Placental epithelial cell (primary cell): ENCODE results near the gene BRICD5. TPM values are rescaled to one million over a fixed set of nuclear protein-coding genes. Genes with fewer than 3 reads are reported as not detected.

Experiments
- total RNA-seq: library from RNA; depleted of rRNA; stranded (reverse); fragments of >200 nt; gene quantifications from 2 replicates; pipeline ENCODE4 v1.2.3, GENCODE V29; 2012

Gene BRICD5
- 1.2 and 22.8 TPM in 2 replicates for total RNA-seq

GRCh38 chr16:2210386-2211365, at the start of gene BRICD5:
Gene BRICD5 (minus strand): TSS chr16:2210863. CDS start chr16:2210833, 30 bp downstream.

DNA sequence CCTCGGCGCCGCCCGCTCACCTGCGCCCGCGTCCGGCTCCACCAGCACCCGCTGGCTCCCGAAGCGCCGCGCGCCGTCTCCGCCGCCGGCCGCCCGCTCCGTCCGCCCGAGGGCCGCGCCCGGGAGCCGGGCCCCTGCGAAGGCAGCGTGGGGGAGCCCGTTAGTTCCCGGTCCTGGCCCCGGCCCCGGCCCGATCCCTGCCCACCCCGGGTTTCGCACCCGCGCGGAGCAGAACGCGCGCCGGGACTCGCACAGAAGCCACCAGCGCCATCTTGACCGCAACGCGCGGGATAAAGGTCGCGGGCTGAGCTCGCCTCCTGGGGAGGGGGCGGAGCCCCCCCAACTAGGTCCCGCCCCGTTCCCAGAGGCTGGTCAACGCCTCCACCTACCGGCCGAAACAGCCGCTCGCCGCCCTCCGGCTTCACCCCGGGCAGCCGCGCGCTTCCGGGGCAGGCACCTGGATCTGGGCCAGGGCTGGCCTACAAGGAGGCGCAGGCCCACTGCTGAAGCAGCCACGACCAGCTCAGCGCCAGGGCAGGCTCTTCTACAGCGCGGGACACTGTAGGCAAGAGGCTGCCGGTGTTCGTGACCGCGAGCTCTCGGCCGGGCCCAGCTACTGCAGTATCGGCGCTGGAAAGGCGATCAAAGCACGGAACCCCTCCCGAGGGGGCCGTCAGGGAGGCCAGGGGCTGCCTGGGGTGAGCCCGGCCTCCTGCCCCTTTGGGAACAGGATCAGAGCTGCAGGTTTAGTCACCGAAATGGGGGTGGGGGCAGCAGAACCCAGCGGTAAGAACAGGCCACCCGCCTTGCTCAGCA, 40.8 kb upstream of the BRICD5 start, which contains the start of gene ECI1:
ECI1 (minus strand) TSS at position 292 of the 816 bp plus-strand sequence; CDS start at position 271, 21 bp downstream.

DNA sequence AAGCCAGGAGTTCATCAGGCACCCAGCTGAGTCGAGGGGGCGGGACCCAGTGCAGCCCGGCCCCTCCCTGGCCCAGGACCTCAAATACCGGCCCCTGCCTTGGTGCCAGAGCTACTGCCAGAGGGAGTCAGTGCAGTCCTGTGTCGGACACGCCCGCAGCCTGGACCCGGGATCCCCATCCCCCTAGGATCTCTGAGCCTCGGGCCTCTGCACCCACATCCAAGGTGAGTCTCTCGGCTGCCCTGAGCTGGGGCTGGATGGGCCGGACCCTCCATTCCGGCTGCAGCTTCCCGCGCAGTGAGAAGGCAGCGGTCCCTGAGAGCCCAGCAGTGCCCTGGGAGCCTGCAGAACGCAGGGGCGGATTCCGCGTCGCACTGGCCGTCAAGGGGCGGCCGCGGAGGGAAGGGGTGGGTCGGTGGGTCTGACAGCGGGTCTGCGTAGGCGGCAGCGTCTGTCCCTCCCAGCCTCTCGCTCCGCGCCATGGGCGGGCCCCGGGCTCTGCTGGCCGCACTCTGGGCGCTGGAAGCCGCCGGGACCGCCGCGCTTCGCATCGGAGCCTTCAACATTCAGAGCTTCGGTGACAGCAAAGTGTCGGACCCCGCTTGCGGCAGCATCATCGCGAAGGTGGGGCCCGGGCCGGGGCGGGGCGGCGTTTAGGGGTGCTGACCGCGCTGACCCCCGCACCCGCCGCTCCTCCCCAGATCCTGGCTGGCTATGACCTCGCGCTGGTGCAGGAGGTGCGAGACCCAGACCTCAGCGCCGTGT, 25.9 kb upstream of the BRICD5 start, which contains the start of gene DNASE1L2:
DNASE1L2 (plus strand) TSS at position 108 of the 765 bp plus-strand sequence; CDS start at position 481, 373 bp downstream.

GRCh38 chr16:2223221-2223941, 12.7 kb upstream of the BRICD5 start, which contains the start of gene E4F1:
Gene E4F1 (plus strand): TSS chr16:2223591. CDS start chr16:2223614, 23 bp downstream.

GRCh38 chr16:2214719-2214968, 4.0 kb upstream of the BRICD5 start, which contains the start of gene PGP:
Gene PGP (minus strand): TSS chr16:2214840. CDS start chr16:2214777, 63 bp downstream.

DNA sequence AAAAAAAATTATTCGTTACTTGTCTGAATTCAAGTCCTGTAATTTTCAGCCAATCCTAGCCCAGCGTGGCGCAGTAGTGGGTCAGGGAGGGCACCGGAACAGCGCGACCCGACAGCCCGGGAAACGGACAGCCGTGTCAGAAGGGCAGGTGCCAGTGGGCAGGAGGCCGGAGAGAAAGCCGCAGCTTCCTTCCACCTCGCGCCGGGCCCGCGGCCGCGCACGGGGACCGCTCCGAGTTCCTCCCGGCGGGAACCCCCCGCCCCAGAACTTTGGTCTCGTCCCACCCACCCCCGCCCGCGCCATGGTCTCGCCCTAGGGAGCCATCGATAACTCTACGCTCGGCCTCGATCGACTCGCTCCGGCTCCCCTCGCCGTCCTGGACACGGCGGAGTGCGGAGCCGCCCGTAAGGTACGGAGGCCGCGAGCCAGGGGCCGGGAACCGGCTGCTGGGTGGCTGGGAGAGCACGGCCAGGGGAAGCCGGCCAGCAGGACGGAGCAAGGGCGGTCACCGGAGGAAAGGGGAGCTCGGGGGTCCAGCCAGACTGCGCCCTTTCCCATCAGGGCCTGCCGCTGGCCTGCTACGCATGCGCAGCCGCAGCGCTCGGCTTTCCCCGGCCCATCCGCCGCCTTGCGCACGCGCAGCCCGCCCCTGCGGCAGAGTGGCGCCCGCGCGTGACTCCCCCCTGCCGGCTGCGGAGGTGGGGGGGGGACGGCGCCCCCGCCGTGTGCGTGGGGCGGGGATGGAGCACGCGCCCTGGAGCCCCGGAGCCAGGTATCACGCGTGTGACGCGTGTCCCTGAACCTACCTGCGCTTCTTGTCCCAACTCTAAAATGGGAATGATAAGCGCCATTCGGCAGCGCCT, 5.3 kb downstream of the BRICD5 start, which contains the start of gene MLST8:
MLST8 (plus strand) TSS at position 351 of the 863 bp plus-strand sequence. CDS start 632 bp downstream, outside the sequence.

GRCh38 chr16:2196162-2196980, 14.3 kb downstream of the BRICD5 start, which contains the start of gene CASKIN1:
Gene CASKIN1 (minus strand): TSS chr16:2196605. CDS start chr16:2196432, 173 bp downstream.

Other genes with a start within 250 kb of the BRICD5 start
- 1,769 and 2,866 TPM in 2 replicates for gene RPS2, start 246.0 kb downstream of the BRICD5 start, total RNA-seq
- gene RNF151, start 244.0 kb downstream of the BRICD5 start, total RNA-seq: not detected in 2 replicates
- 27.1 and 50.1 TPM in 2 replicates for gene TBL3, start 238.8 kb downstream of the BRICD5 start, total RNA-seq
- 1.6 and 2.1 TPM in 2 replicates for gene NOXO1, start 229.4 kb downstream of the BRICD5 start, total RNA-seq
- gene GFER, start 226.7 kb downstream of the BRICD5 start, total RNA-seq: 13.0 and 14.9 TPM in 2 replicates
- gene SYNGR3, start 220.9 kb downstream of the BRICD5 start, total RNA-seq: 3.5 and 4.4 TPM in 2 replicates
- gene ZNF598, start 201.0 kb downstream of the BRICD5 start, total RNA-seq: 20.4 and 23.4 TPM in 2 replicates
- gene NPW, start 191.1 kb downstream of the BRICD5 start, total RNA-seq: 0.33 and 0.39 TPM in 2 replicates
- 8.2 and 22.6 TPM in 2 replicates for gene NHERF2, start 184.0 kb downstream of the BRICD5 start, total RNA-seq
- gene NTHL1, start 163.0 kb downstream of the BRICD5 start, total RNA-seq: 7.9 and 22.7 TPM in 2 replicates
- 82.8 and 95.0 TPM in 2 replicates for gene TSC2, start 162.9 kb downstream of the BRICD5 start, total RNA-seq
- gene PKD1, start 75.0 kb downstream of the BRICD5 start, total RNA-seq: 62.6 and 99.7 TPM in 2 replicates
- gene RAB26, start 62.2 kb downstream of the BRICD5 start, total RNA-seq: 0.33 and 0.39 TPM in 2 replicates
- gene TRAF7, start 55.1 kb downstream of the BRICD5 start, total RNA-seq: 45.5 and 88.8 TPM in 2 replicates
- under 0.01 TPM in 1 of 2 replicates, not detected in the other for gene CASKIN1, start 14.3 kb downstream of the BRICD5 start, total RNA-seq
- 24.3 and 82.3 TPM in 2 replicates for gene MLST8, start 5.4 kb downstream of the BRICD5 start, total RNA-seq
- 13.3 and 23.1 TPM in 2 replicates for gene PGP, start 4.0 kb upstream of the BRICD5 start, total RNA-seq
- gene E4F1, start 12.7 kb upstream of the BRICD5 start, total RNA-seq: 26.1 and 31.8 TPM in 2 replicates
- gene DNASE1L2, start 25.6 kb upstream of the BRICD5 start, total RNA-seq: 0.22 and 2.0 TPM in 2 replicates
- 20.0 and 35.1 TPM in 2 replicates for gene ECI1, start 40.7 kb upstream of the BRICD5 start, total RNA-seq
- 85.6 and 129 TPM in 2 replicates for gene RNPS1, start 57.3 kb upstream of the BRICD5 start, total RNA-seq
- under 0.01 TPM in 2 replicates for gene ABCA3, start 129.9 kb upstream of the BRICD5 start, total RNA-seq
- 15.7 and 16.1 TPM in 2 replicates for gene CCNF, start 218.6 kb upstream of the BRICD5 start, total RNA-seq
- gene TEDC2, start 249.2 kb upstream of the BRICD5 start, total RNA-seq: 3.9 and 8.7 TPM in 2 replicates